Activated CD8-positive, alpha-beta memory T cell treated with anti-CD3 and anti-CD28 coated beads for 1 hour (primary cell): ENCODE data around the gene ESPNL.
"Not testable (repeated sequence)": the region's sequence is repeated elsewhere in the genome, so short reads cannot be mapped to it uniquely, and the experiment has no call there.

Experiments
- DNase-seq, 2 donors: peaks; one replicate each; pipeline ENCODE4 v3.0.0-alpha.2; 2020; ENCODE audit warnings: low read depth in 1 of 2; ENCODE audit errors: extremely low read depth in 1 of 2

ESPNL gene

DNA sequence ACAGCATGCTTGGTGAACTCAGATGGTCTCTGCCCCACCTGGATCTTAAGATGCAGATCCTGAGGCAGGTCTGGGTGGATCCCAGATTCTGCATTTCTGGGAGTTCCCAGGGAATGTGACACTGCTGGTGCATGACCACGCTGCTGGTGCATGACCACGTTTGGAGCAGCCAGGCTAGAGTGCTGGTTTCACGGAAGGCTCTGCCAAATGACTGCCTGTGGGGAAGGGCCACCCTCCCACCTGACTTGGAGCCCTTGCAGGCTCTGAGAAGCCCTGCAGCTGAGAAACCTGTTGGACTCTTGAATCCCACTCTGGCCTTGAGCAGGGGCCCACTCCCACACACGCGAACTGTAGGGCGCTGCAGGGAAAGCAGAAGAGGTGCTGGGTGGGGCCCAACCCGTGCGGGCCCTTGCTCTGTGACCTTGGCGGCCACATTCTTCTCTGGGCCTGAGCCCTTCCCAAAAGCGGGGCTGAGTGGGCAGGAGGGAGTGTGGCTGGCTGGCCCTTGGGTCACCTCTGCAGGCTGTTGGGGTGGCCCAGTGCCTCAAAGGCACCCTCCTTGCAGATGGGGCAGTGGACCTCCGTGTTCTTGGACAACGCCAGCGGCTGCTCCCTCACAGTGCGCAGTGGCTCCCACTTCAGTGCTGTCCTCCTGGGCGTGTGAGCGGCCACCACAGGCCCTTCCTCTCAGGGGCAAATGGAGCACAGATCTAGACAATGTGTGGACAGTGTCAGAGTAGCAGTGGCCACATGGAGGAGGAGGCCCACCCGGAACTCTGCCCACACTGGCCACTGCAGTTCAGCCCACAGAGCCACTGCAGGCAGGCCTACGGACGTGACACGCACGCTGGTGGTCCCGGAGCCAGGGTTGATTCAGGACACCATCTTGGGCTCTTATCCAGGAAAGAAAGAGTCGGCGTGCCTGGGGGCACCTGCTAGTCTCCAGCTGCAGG, 66.5 kb downstream of the ESPNL start:
- no peak for DNase-seq

DNA sequence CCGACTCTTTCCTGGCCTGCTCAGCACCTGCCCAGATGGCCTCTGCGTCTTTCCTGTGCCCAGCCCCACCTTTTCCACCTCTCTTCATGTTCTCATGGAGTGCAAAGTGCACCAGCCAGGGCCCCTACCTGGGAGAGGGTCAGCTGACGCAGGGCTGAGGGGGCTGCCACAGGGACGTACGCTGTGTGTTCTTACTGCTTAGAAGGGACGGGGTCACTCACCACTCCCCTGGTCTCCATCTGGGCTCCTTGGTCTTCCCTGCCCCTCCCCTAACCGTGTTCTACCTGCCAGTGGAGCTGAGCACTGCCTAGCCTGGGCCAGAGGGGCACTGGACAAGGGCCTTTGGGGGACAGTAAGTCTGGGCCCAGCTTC, 67.2 kb downstream of the ESPNL start:
- no peak for DNase-seq

DNA sequence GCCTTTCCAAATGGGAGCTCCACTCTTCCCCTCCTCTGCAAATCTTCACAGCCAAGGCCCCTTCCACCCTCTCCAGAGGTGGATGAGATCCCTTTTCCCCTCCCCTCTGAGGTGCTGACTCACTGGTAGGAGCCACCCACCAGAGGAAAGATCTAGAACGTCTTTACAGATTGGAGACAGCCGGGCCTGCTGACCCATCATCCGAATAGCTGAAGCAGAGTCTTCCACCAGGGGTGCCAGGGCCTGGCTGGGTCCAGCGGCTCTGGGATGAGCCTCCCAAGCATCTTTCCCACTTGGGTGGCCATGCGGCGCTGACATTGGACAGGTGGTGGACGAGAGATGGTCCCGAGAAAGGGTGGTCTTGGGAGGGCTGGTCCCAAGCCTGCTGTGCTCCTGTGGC, 67.6 kb downstream of the ESPNL start:
- no peak for DNase-seq

DNA sequence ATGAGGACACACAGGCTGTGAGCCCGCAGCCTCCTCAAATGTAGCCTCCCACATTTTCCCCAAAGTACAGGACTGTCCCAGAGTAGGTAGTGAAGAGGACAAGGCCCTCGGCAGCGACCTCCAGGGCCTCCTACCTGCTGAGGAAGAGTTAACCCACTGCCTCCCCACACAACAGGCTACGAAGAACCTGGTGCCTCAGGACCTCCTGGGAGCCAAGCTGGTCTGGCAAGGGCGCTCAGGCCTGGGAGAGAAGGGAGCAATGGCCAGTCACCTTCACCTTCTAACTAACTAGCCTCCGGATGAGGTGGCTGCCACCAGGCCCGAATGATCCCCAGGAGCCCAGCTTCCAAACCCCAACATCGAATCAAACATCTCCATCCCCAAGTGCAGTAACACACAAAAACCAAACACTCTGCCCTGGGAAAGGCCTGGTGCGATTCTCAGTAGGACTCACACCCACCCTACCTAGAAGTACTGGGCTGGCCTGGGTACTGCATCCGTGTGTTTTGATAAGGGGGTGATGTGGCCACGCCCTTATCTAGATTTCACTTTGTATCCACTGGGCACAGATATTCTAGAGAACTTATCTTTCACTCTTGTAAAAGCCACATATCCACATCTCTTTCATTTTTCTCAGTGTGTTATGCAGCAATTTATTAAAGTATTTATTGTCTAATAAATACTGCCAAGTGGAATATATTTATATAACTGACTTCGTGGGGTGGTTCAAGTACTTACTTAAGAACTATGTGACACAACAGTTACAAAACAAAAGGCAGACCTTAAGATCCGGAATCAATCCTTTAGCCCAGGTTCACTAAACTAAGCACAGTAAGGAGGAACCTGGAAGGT, 68.3 kb downstream of the ESPNL start:
- no peak for DNase-seq

DNA sequence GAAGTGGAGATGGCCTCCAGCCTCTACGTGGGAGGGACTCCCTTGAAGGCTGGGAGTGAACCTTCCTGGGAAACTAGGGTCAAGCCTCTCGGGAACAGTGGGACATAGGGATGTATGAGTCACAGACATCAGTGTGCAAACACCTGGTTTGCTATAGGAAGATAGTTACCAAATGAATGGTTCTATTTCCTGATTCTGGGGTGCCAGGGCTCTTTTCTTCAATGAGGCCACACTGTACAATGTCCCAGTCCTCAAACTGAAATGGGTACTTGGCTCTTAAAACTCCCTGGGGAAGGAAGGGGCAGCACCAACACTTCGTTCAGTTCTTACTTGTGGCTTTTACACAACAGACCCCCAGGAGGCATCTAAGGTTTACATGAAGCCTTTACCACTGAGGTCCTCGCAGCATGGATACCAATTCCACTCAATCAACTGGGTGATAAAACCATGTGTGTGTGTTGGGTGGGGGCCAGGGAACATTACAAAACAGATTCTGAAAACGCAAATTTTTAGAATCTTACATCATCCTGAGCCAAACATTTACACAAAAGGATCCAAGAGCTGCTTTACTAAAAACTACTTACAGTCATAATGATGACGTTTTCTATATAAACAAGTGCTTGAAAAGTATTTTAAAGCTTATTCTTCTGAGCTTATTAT, 69.0 kb downstream of the ESPNL start:
- DNase-seq, result no peak

DNA sequence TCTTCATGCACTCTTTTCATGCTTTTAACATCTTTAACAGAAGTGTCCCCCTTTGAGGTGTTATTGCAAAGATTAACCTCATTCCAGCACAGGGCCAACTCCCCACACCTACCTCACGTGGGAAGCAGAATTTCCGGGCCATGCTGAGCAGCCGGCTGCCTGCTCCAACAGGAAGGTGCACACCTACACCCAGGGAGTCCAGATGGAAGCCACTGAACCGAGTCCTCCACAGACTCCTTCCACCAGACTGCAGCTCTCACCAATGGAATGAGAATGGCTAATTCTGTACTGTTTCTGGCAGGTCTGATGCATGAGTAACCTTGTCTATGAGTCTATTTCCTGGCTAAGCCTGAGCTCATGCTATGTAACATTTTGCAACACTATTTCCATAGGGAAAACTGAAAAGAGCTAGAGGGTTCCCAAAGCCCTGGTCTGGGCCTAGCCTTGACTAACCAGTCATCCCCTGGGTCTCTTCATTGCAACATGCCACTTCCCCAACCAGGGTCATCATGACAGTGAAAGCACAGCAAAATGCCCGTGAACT, 69.6 kb downstream of the ESPNL start:
- no peak for DNase-seq

DNA sequence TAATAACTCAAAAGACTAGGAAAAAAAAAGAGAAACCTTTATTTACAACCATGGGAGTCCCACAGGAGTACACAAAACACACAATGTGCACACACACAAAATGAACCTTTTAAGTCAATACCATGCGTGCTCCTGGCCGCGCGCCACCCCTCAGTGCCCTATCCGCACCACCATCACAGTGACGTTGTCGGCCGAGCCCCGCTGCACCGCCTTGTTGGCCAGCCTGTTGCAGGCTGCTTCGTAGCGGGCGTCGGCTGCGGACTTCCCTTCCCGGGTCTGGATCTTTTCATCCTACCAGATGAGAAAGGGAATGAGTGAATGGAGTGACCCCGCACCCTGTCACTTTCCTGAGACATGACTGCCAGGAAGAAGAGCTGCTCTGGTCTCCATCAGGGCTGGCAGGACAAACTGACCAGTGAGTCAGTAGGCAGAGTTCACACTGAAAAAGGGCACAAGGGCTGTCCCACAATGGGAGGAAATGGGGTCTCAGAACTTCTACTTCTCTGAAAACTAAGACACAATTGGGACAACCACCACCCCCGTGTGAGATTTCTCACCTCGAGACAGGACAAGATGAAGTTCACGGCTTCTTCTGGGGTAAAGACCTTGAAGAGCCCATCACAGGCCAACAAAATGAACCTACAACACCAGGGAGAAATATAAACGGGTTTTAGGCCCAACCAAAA, 70.4 kb downstream of the ESPNL start:
- DNase-seq, result no peak

DNA sequence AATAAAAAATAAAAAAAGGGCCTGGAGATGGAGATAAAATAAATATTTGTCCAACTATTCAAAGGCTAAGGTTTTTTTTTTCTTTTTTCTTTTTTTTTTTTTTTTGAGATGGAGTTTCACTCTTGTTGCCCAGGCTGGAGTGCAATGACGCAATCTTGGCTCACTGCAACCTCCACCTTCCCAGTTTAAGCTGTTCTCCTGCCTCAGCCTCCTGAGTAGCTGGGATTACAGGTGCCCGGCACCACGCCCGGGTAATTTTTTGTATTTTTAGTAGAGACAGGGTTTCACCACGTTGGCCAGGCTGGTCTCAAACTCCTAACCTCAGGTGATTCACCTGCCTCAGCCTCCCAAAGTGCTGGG, 70.9 kb downstream of the ESPNL start:
- DNase-seq, result not testable (repeated sequence)

DNA sequence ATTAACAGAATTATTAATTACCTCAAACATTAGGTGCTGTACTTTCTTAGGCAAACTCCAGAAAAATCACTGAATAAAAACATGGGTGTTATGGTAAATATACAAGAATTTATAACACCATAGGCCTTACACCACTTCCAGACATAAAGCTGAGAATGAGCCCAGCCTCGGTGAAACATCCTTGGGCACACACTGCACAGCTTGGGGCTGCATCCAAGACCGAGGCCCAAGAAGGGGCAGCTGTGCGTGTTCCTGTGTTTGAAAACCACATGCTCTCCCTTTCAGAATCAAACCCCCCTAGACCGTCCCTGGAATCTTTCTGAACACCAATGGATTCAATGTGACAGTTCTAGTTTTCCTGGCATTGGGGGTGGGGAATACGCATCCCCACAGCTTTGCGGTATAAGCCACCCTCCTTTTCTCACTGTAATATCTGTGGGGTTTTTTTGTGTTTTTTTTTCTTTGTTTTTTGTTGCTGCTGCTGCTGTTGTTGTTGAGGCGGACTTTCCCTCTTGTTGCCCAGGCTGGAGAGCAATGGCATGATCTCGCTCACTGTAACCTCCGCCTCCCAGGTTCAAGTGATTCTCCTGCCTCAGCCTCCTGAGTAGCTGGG, 71.5 kb downstream of the ESPNL start:
- DNase-seq, result no peak

DNA sequence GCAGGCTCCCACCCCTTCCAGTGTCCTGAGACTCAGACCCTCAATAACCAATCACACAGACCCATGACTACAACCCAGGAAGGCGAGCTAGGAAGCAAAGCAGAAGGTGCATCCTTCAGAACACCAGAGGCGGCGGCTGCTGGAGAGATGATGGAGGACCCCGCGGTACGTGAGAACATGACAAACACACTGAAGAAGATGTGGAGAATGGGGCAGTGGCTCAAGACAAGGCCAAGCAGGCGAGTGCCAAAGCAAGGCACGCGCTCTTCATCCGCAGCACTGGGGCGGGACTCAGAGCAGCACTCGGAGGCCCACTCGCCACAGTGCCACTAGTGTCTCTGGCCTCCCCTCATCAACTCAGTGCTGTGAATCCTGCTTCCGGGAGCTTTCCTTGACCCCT, 72.3 kb downstream of the ESPNL start:
- no peak for DNase-seq

DNA sequence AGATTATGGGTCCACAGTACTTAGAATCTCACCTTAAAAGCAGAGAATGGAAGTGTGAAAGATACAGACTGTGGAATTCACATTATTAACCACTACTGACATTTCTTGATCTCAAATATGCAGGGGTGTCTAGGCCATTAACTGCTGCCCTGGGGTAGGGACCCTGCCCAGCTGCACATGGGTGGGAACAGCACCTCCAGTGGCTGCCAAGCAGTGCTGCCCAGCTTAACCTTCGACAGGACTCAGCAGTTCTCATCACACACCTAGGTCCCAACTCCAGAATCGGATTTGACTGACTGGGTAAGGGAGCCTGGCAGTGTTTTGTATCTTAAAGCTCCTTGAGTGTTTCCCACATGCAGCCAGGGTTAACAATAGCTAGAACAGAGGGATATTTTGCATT, 73.6 kb downstream of the ESPNL start:
- no peak for DNase-seq

DNA sequence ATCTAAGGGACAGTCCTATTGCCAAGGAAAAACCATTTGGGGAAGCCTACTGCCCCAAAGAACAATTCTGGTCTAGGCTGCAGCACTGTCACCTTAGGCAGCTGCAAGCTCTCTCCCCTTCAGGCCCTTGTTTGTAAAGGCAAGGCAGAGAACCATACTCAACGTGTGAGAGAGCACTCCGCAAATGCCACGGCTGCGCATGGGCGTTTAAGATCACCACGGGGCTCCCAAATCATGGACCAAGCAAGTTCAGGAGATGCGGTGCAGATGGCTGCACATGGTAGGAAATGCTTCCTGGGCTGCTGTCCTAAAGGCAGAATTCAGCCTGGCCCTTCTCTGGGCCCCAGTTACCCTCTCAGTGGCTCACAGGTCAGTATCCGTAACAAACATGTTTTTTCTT, 74.2 kb downstream of the ESPNL start:
- no peak for DNase-seq

DNA sequence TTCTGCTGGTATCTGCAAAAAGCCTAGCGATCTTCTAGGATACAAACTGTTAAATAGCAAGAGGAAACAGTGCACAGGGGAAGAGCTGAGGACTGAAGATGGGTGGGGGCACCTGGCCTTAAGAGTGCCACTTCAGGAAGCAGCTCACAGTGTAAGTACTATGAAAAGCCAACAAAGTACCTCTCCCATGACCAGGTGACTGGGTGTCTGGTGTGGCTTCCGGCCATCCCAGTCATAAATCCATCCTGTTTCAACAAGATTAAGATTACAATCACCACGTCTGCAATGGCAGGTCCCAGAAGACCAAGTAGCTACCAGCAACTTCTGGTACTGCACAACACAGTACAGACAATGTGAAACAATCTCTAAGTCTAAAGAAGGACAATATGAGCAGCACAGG, 74.6 kb downstream of the ESPNL start:
- no peak for DNase-seq

DNA sequence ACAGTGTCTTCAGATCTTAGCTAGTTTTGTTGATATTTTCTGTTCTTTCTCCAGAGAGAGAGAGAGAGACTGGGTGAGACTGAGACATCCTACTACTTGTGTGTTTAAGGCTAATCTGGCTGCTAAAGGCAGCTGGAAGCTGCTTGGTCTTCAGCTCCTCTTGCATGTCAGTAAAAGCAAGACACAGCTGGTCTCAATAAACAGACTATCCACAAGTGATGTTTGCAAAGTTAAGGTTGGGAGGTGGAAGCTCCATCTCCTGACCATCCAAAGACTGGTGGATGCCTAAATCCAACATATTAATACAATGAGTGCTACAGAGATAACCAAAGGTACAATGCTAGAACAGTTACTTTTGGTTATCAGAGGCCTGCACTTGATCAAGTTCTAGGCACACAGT, 76.5 kb downstream of the ESPNL start:
- DNase-seq, result no peak

DNA sequence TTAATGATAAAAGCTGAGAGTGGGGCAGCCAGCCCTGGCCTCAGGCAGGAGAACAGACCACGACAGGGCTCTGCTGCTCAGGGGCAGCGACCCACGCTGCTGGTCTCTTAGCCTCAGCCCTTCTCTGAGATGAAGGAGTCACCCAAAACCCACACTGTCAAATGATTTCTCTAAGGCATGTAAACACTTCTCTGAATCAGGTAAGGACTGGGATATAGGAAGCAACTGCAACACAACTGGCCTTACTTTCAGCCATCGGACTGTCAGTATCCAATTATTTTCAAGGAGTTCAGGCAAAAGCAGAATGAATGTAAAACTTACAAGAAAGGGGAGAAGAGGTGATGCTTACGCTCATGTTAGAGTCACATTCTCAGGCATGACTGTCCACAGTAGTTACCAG, 80.4 kb downstream of the ESPNL start:
- no peak for DNase-seq

DNA sequence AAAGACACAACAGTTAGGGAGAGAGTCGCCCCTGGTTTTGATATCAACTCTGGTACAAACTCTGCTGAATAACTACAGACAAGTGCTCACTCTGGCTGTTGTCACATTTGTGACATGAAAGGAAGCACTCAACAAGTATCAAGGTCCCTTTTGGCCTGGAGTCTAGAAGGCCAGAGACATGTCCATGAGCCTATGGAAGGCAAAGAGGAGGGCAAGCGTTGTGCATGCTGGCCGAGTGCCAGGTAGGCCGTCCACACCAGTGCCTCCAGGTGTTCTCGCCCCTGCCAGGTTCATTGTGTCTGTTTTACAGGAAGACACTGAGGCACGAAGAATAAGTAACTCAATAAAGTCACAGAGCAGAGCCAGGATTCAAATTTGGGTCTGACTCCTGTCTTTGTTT, 82.2 kb downstream of the ESPNL start:
- no peak for DNase-seq
